ENCODE data around the gene ABCC3.

DNA sequence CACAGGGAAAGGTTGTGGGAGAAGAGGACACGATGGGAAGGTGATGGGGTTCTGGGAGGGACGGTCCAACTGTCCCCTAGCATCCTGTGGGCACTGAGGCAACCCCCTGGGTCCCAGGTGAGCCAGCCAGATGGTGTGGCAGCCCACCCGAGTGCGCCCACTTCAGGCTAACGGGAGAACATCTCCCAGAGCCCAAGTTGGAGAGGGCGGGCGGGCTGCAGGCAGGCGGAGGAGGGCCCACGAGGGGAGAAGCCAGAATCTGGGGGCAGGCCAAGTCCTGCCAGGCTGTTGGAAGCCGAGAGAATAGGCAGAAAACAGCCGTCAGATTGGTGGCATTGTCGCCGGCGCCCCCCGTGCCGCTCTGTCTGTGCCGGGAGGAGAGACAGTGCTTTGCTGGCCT lies 13.8 kb upstream of the ABCC3 start:
- TF ChIP-seq GATA2 (IDR thresholded peaks at IDR 0.05; ENCODE audit: low read depth, low read length), result no peak
- no peak for TF ChIP-seq GATA3 (IDR thresholded peaks at IDR 0.05; ENCODE audit: low read depth, low read length)
